ENCODE measurements around the gene ASF1B. TPM values are rescaled to one million over a fixed set of nuclear protein-coding genes. Genes with fewer than 3 reads are reported as not detected.
"Not testable (repeated sequence)": the region's sequence is repeated elsewhere in the genome, so short reads cannot be mapped to it uniquely, and the experiment has no call there.

The ASF1B gene
- total RNA-seq = 1 to 10 TPM; 4.5 to 5.5 (median 4.8) TPM
- 4.2 TPM for total RNA-seq (2013)

DNA sequence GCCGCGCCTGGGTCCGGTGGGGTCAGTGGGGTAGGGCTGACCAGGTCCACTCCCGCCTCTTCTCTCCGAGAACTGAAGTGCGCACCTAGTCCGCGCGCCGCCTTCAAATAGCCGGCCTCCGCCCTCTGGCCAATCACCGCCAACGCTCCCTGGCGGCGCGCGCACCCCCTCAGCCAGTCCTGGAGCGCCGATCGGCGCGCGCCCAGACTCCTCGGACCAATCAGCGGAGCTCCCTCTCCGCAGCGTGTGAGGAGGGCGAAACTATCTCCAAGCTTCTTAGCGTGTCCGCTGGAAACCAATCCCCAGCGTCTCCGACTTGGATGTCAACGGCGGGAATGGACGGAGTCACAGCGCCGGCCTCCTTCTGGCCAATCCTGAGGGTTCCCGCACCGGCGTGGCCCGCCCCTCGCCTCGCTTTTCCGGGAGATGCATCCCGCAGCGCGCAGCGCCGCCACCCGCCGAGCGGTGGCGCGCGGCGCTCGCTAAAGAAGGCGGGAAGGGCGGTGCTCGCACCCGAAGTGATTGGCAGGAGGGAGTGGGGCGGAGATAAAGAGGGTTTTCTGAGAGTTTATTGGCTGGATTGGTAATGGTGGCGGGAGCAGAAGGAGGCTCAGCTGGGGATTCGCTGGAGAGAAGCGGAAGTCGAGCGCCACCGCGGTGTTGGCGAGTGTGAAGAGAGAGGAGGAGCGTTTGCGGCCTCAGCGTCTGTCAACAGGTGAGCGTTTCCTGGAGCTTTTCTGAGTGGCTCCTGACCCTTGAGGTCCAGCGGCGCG, at the start of gene ASF1B:
Gene ASF1B, minus strand, starts transcription at position 81 of the 773 bp plus-strand sequence. CDS start 133 bp downstream, outside the sequence.
- 0% methylated on average over 78 of the region's 78 CpGs for WGBS (ENCODE audit: insufficient coverage)
- no peaks in the 10 kb centered on the region for H3K36me3 ChIP-seq (ENCODE audit: control insufficient read depth, insufficient read depth, low read length)
- ATAC-seq (peak; percentile 78 to 91 (median 82)), DNase-seq (peak; percentile 95 to 99)
- TF ChIP-seq, protein P1, sequence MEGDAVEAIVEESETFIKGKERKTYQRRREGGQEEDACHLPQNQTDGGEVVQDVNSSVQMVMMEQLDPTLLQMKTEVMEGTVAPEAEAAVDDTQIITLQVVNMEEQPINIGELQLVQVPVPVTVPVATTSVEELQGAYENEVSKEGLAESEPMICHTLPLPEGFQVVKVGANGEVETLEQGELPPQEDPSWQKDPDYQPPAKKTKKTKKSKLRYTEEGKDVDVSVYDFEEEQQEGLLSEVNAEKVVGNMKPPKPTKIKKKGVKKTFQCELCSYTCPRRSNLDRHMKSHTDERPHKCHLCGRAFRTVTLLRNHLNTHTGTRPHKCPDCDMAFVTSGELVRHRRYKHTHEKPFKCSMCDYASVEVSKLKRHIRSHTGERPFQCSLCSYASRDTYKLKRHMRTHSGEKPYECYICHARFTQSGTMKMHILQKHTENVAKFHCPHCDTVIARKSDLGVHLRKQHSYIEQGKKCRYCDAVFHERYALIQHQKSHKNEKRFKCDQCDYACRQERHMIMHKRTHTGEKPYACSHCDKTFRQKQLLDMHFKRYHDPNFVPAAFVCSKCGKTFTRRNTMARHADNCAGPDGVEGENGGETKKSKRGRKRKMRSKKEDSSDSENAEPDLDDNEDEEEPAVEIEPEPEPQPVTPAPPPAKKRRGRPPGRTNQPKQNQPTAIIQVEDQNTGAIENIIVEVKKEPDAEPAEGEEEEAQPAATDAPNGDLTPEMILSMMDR (IDR thresholded peaks at IDR 0.05) = peak; percentile 73
- no peaks in the 10 kb centered on the region for H3K9me3 Mint-ChIP-seq
- H3K27ac ChIP-seq (ENCODE audit: low read length) = peak within 1 kb of the TSS; percentile 95
- intact Hi-C loops (cut with micrococcal nuclease) = loop anchor here (1.0 to 5.0 kb wide), 9 partner anchors 13 to 392 kb away; partner anchors contain the start of genes DDX39A, PTGER1, SAMD1 and TECR
- peak within 1 kb of the TSS; percentile 90 for H3K4me3 Mint-ChIP-seq
- H3K9me3 ChIP-seq (ENCODE audit: control insufficient read depth, insufficient read depth, low read length) = no peaks in the 10 kb centered on the region
- H3K4me1 Mint-ChIP-seq = peaks cover 27 to 37% of the 10 kb centered on the region in 2 donors
- H3K27me3 Mint-ChIP-seq (ENCODE audit: low read depth in 2 of 2) = no peaks in the 10 kb centered on the region
- no peaks in the 10 kb centered on the region for H3K27me3 ChIP-seq (ENCODE audit: control insufficient read depth, insufficient read depth, low read length)
- no peaks in the 10 kb centered on the region for H3K36me3 Mint-ChIP-seq
- peaks cover 25% of the 10 kb centered on the region for H3K4me1 ChIP-seq (ENCODE audit: control insufficient read depth, insufficient read depth, low read length)
- peak within 1 kb of the TSS; percentile 88 to 90 for H3K27ac Mint-ChIP-seq
- H3K4me3 ChIP-seq (ENCODE audit: low read length) = peak within 1 kb of the TSS; percentile 86

DNA sequence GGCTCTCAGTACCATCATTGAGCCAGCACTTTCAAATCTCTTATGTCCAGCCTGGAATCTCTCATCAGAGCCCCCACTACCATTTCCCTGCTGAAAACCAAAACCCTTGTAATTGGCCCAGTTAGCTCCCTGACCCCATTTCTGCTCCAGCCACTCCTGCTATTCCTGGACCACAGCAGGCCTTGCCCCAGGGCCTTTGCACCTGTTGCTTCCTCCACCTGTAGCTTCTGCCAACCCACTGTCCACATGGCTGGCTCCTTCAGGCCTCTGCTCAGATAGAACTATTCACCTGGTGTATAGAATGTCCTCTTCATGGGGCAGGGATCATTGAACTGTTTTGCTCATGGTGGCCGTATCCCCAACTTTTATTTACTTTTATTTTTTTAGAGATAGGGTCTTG, 49.3 kb upstream of the ASF1B start:
- peaks cover 14 to 15% of the 10 kb centered on the region in 2 donors for H3K4me1 Mint-ChIP-seq
- ATAC-seq; H3K27ac ChIP-seq (ENCODE audit: low read length); intact Hi-C loops (cut with micrococcal nuclease); H3K4me3 ChIP-seq (ENCODE audit: low read length); DNase-seq; H3K36me3 Mint-ChIP-seq; H3K27me3 ChIP-seq (ENCODE audit: control insufficient read depth, insufficient read depth, low read length); H3K27me3 Mint-ChIP-seq (ENCODE audit: low read depth in 2 of 2); H3K9me3 ChIP-seq (ENCODE audit: control insufficient read depth, insufficient read depth, low read length); H3K27ac Mint-ChIP-seq; H3K4me1 ChIP-seq (ENCODE audit: control insufficient read depth, insufficient read depth, low read length); H3K9me3 Mint-ChIP-seq; H3K36me3 ChIP-seq (ENCODE audit: control insufficient read depth, insufficient read depth, low read length); H3K4me3 Mint-ChIP-seq: not testable (repeated sequence)
- WGBS (ENCODE audit: insufficient coverage) = no CpG with 5 or more reads among the region's 1 CpG

DNA sequence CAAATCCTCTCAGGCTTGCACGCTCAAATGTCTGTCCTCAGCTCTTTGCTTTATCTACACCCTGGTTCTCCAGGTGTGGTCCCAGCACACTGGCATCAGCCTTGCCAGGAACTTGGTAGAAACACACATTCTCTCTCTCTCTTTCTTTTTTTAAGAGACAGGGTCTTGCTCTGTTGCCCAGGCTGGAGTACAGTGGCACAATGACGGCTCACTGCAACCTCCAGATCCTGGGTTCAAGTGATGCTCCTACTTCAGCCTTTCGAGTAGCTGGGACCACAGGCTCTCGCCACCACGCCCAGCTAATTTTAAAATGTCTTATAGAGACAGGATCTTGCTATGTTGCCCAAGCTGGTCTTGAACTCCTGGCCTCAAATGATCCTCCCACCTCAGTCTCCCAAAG, 48.8 kb upstream of the ASF1B start:
- no peaks in the 10 kb centered on the region for H3K9me3 ChIP-seq (ENCODE audit: control insufficient read depth, insufficient read depth, low read length)
- H3K27ac ChIP-seq (ENCODE audit: low read length) = no peak overlapping the region
- TF ChIP-seq, protein P1 (IDR thresholded peaks at IDR 0.05) = no peak
- 93% methylated on average over 5 of the region's 5 CpGs for WGBS (ENCODE audit: insufficient coverage)
- DNase-seq (no peak), ATAC-seq (no peak)
- Mint-ChIP-seq H3K4me1 (peaks cover 10% of the 10 kb centered on the region in 2 donors), H3K9me3 (no peaks in the 10 kb centered on the region), H3K27me3 (ENCODE audit: low read depth in 2 of 2) (no peaks in the 10 kb centered on the region), H3K36me3 (no peaks in the 10 kb centered on the region), H3K27ac (no peak overlapping the region), H3K4me3 (no peak overlapping the region)
- H3K27me3 ChIP-seq (ENCODE audit: control insufficient read depth, insufficient read depth, low read length) = no peaks in the 10 kb centered on the region
- peaks cover 3% of the 10 kb centered on the region for H3K4me1 ChIP-seq (ENCODE audit: control insufficient read depth, insufficient read depth, low read length)
- no peaks in the 10 kb centered on the region for H3K36me3 ChIP-seq (ENCODE audit: control insufficient read depth, insufficient read depth, low read length)
- intact Hi-C loops (cut with micrococcal nuclease) = no loop called here
- H3K4me3 ChIP-seq (ENCODE audit: low read length) = no peak overlapping the region

DNA sequence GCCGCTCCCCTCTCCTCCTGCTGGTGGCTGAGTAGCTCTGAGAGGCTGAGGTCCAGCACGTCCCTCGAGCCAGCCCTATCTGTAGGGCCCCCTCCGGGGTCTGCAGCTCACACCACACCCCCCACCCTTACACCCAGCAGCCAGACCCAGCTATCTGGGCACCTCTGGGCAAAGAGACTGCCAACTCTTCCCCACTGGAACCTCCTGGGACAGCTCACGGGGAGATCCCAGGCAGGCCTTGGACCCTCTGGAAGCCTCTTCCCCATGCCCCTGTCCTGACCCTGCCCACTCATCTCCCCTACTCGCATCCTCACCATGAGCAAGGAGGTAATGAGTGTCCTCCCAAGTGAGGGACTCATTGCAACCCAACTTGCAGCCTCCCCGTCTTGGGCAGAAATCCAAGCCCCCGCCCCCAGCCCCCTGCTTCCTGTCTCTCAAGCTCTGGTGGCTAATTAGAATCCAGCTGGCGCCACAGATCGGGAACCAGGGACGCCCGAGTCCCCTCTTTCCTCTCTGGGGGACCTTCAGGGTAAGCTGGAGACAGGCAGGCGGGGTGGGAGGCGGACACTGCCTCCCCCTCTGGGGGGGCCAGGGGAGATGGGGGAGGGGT, 47.5 kb upstream of the ASF1B start:
- H3K9me3 Mint-ChIP-seq = no peaks in the 10 kb centered on the region
- H3K27me3 Mint-ChIP-seq (ENCODE audit: low read depth in 2 of 2) = no peaks in the 10 kb centered on the region
- TF ChIP-seq, protein P1 (IDR thresholded peaks at IDR 0.05) = no peak
- Histone ChIP-seq H3K36me3 (ENCODE audit: control insufficient read depth, insufficient read depth, low read length) (no peaks in the 10 kb centered on the region), H3K27ac (ENCODE audit: low read length) (no peak overlapping the region), H3K4me1 (ENCODE audit: control insufficient read depth, insufficient read depth, low read length) (no peaks in the 10 kb centered on the region), H3K27me3 (ENCODE audit: control insufficient read depth, insufficient read depth, low read length) (no peaks in the 10 kb centered on the region), H3K9me3 (ENCODE audit: control insufficient read depth, insufficient read depth, low read length) (no peaks in the 10 kb centered on the region), H3K4me3 (ENCODE audit: low read length) (no peak overlapping the region)
- H3K4me3 Mint-ChIP-seq = no peak overlapping the region
- H3K36me3 Mint-ChIP-seq = no peaks in the 10 kb centered on the region
- ATAC-seq (no peak), DNase-seq (no peak)
- WGBS (ENCODE audit: insufficient coverage) = 63% methylated on average over 12 of the region's 14 CpGs
- peaks cover 10% of the 10 kb centered on the region in 2 donors for H3K4me1 Mint-ChIP-seq
- H3K27ac Mint-ChIP-seq = no peak overlapping the region
- intact Hi-C loops (cut with micrococcal nuclease) = no loop called here

Data from natural killer cell (primary cell).